Suprapubic skin (tissue), 4 donors: ENCODE results near the gene COMMD3. TPM values are rescaled to one million over a fixed set of nuclear protein-coding genes. Genes with fewer than 3 reads are reported as not detected.
"Not testable (repeated sequence)": the region's sequence is repeated elsewhere in the genome, so short reads cannot be mapped to it uniquely, and the experiment has no call there.

ENCODE experiments used
- DNase-seq, 2 donors: peaks; one replicate each; pipeline ENCODE4 v3.0.0-alpha.2; 2019; ENCODE audit warnings: low spot score in 2 of 2
- H3K27ac ChIP-seq: fragments of 200-600 bp; sonication (generic); one replicate; pipeline ENCODE4 v1.5.1; 2019
- H3K27me3 ChIP-seq: fragments of 200-600 bp; sonication (generic); one replicate; pipeline ENCODE4 v1.5.1; 2019
- H3K36me3 ChIP-seq: fragments of 200-600 bp; sonication (generic); one replicate; pipeline ENCODE4 v1.5.1; 2019
- H3K4me1 ChIP-seq: fragments of 200-600 bp; sonication (generic); one replicate; pipeline ENCODE4 v1.5.1; 2019
- H3K4me3 ChIP-seq: fragments of 200-600 bp; sonication (generic); one replicate; pipeline ENCODE4 v1.5.1; 2019; ENCODE audit warnings: mild to moderate bottlenecking
- H3K9me3 ChIP-seq: fragments of 200-600 bp; sonication (generic); one replicate; pipeline ENCODE4 v1.5.1; 2019
- CTCF ChIP-seq, 2 donors: fragments of 200-600 bp in 1 of 2; fragments of 450-650 bp in 1 of 2; sonication (generic) in 1 of 2; IDR thresholded peaks; one replicate each; pipeline ENCODE4 v1.5.1; 2016 to 2019; ENCODE audit warnings: antibody characterized with exemption in 2 of 2, mild to moderate bottlenecking in 1 of 2, moderate library complexity in 1 of 2
- EP300 ChIP-seq: sonication (generic); formaldehyde crosslinking; IDR thresholded peaks from one replicate; pipeline ENCODE4 v1.6.1; 2017; ENCODE audit warnings: antibody characterized with exemption
- POLR2A ChIP-seq, 2 donors: fragments of 450-650 bp; IDR thresholded peaks; one replicate each; pipeline ENCODE4 v1.6.1; 2017; ENCODE audit warnings: antibody characterized with exemption in 2 of 2, mild to moderate bottlenecking in 2 of 2, moderate library complexity in 2 of 2
- POLR2AphosphoS5 ChIP-seq, 3 donors: sonication (generic); formaldehyde crosslinking; IDR thresholded peaks; one replicate each; pipeline ENCODE4 v1.6.1; 2017; ENCODE audit warnings: antibody characterized with exemption in 3 of 3
- WGBS: methylation state at CpG from one replicate; pipeline ENCODE4 v1.1.5; 2018; 5-methylcytosine and 5-hydroxymethylcytosine counted together
- total RNA-seq, 4 donors: library from RNA; depleted of rRNA; stranded (reverse); fragments of >200 nt; gene quantifications; one replicate each; pipeline ENCODE4 v1.1.0, GENCODE V29; 2016

The COMMD3 gene
- total RNA-seq, 4 donors from 2014 or later, result 32.9 to 46.7 (median 37.1) TPM

DNA sequence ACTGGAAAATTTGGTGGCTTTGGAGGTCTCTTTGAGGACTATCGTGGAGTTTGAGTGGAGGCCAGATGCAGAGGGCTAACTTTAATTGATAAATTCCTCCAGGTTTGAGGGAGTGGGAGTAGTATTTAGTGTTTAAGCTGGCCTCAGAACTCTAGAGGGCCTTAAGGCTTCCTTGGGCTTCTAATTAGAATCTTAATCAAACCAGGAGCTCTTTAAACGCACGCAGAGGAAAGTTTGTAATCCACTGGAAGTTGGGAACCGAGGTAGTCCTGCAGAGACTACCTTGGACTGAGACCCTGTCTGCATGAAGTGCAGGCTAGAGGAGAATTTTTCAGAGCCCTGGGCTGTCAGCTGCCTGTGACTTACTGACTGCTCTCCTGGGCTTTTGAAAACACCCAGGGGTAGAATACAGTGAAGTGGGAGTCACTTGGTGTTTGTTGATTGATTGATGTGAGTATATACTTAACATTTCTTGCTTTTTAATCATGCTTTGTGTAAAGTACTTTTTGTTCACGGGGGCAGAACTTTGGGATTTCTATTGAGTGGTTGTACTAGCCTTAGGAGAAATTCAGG is 35.0 kb downstream of the COMMD3 start:
- Histone ChIP-seq H3K9me3 (no peaks in the 10 kb centered on the region), H3K4me1 (no peaks in the 10 kb centered on the region), H3K4me3 (no peak overlapping the region), H3K27ac (no peak overlapping the region), H3K27me3 (peaks cover 47% of the 10 kb centered on the region), H3K36me3 (no peaks in the 10 kb centered on the region)
- DNase-seq, result no peak
- TF ChIP-seq POLR2AphosphoS5 (IDR thresholded peaks at IDR 0.05) (no peak), EP300 (no peak), CTCF (IDR thresholded peaks at IDR 0.05) (no peak), POLR2A (IDR thresholded peaks at IDR 0.05) (no peak)
- WGBS, result 94% methylated on average over 2 of the region's 5 CpGs

GRCh38 chr10:22356324-22356873 is 40.2 kb downstream of the COMMD3 start:
- Histone ChIP-seq H3K27ac (no peak overlapping the region), H3K27me3 (peaks cover 17% of the 10 kb centered on the region), H3K36me3 (no peaks in the 10 kb centered on the region), H3K4me1 (no peaks in the 10 kb centered on the region), H3K4me3 (no peak overlapping the region), H3K9me3 (no peaks in the 10 kb centered on the region)
- DNase-seq, result no peak
- 90% methylated on average over 4 of the region's 4 CpGs for WGBS
- no peak for TF ChIP-seq EP300
- TF ChIP-seq POLR2AphosphoS5 (IDR thresholded peaks at IDR 0.05), result no peak
- no peak for TF ChIP-seq POLR2A (IDR thresholded peaks at IDR 0.05)
- TF ChIP-seq CTCF (IDR thresholded peaks at IDR 0.05), result no peak

GRCh38 chr10:22357770-22358169 is 41.6 kb downstream of the COMMD3 start:
- not testable (repeated sequence) for H3K4me3 ChIP-seq, DNase-seq, H3K27ac ChIP-seq, H3K9me3 ChIP-seq, H3K36me3 ChIP-seq, H3K4me1 ChIP-seq
- 86% methylated on average over 4 of the region's 4 CpGs for WGBS
- peaks cover 18% of the 10 kb centered on the region for H3K27me3 ChIP-seq

DNA sequence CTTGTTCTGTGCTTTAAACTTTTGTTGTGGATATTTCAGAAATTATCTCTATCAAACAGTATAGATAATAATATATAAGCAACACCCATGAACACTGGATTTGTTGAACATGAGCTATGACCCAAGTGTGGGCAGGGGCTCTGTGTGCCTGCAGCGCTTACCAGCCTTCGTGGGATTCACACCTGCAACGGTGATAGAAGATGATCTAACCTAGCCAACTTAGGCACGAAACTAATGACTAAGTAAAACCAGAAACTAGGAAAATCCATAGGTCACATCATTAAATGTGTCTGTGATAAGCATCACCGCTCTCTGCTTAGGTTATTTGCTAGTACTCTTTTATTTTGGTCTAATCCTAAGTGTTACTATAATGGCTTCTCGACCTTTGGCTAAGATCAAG is 47.1 kb downstream of the COMMD3 start:
- peaks cover 4% of the 10 kb centered on the region for H3K27me3 ChIP-seq
- 88% methylated on average over 6 of the region's 6 CpGs for WGBS
- no peak overlapping the region for H3K4me3 ChIP-seq
- no peaks in the 10 kb centered on the region for H3K36me3 ChIP-seq
- no peak overlapping the region for H3K27ac ChIP-seq
- DNase-seq, result no peak
- TF ChIP-seq POLR2A (IDR thresholded peaks at IDR 0.05), result no peak
- TF ChIP-seq POLR2AphosphoS5 (IDR thresholded peaks at IDR 0.05), result no peak
- no peak for TF ChIP-seq EP300
- TF ChIP-seq CTCF (IDR thresholded peaks at IDR 0.05), result no peak
- no peaks in the 10 kb centered on the region for H3K9me3 ChIP-seq
- H3K4me1 ChIP-seq, result no peaks in the 10 kb centered on the region

- Histone ChIP-seq H3K36me3 (no peaks in the 10 kb centered on the region), H3K4me1 (no peaks in the 10 kb centered on the region), H3K9me3 (no peaks in the 10 kb centered on the region), H3K27me3 (peaks cover 10% of the 10 kb centered on the region), H3K27ac (no peak overlapping the region), H3K4me3 (no peak overlapping the region)
- DNase-seq, result no peak
- WGBS, result 87% methylated on average over 5 of the region's 5 CpGs
- TF ChIP-seq EP300 (no peak), POLR2AphosphoS5 (IDR thresholded peaks at IDR 0.05) (no peak), POLR2A (IDR thresholded peaks at IDR 0.05) (no peak), CTCF (IDR thresholded peaks at IDR 0.05) (no peak)
Measured at GRCh38 chr10:22364407-22365140, 48.4 kb downstream of the COMMD3 start.
